ENCODE data around the gene MLLT1. TPM values are rescaled to one million over a fixed set of nuclear protein-coding genes. Genes with fewer than 3 reads are reported as not detected.

The MLLT1 gene
- total and polyA plus RNA-seq, 5 donors from 2014 or later, result 0.45 to 35.6 (median 0.68) TPM

GRCh38 chr19:6313398-6313969, 33.7 kb upstream of the MLLT1 start:
- Histone ChIP-seq H3K4me1 (ENCODE audit: control insufficient read depth, insufficient read depth, low read length, poor library complexity, severe bottlenecking) (no peaks in the 10 kb centered on the region), H3K4me3 (ENCODE audit: low read depth, low read length) (no peak overlapping the region), H3K36me3 (ENCODE audit: control insufficient read depth, insufficient read depth, low read length) (no peaks in the 10 kb centered on the region), H3K9me3 (ENCODE audit: control insufficient read depth in 2 of 2, low read length in 2 of 2) (no peaks in the 10 kb centered on the region), H3K27me3 (ENCODE audit: control insufficient read depth, insufficient read depth, low read length) (no peaks in the 10 kb centered on the region), H3K27ac (ENCODE audit: insufficient read depth, low read length, poor library complexity, severe bottlenecking) (no peak overlapping the region)
- peaks cover 0 to 7% (median 3%) of the 10 kb centered on the region in 7 donors for H3K9me3 Mint-ChIP-seq
- H3K4me1 Mint-ChIP-seq, result peaks cover 0 to 3% (median 0%) of the 10 kb centered on the region in 4 donors
- H3K4me3 Mint-ChIP-seq, result no peak overlapping the region
- no peak for DNase-seq
- H3K27ac Mint-ChIP-seq, result no peak overlapping the region
- H3K27me3 Mint-ChIP-seq, result peaks cover 5% of the 10 kb centered on the region
- ATAC-seq (ENCODE audit: low read depth in 2 of 2), result no peak
- H3K36me3 Mint-ChIP-seq, result peaks cover 7% of the 10 kb centered on the region

- H3K27me3 Mint-ChIP-seq, result peaks cover 5% of the 10 kb centered on the region
- H3K27ac Mint-ChIP-seq, result peak overlapping the region in 1 of 3 donors; percentile 32
- no peaks in the 10 kb centered on the region for H3K27me3 ChIP-seq (ENCODE audit: control insufficient read depth, insufficient read depth, low read length)
Measured at GRCh38 chr19:6312018-6312417, 32.2 kb upstream of the MLLT1 start.

GRCh38 chr19:6298413-6298812, 18.6 kb upstream of the MLLT1 start:
- Mint-ChIP-seq H3K4me1 (peaks cover 0 to 4% (median 1%) of the 10 kb centered on the region in 4 donors), H3K27ac (no peak overlapping the region), H3K9me3 (peaks cover 0 to 9% (median 4%) of the 10 kb centered on the region in 7 donors), H3K36me3 (no peaks in the 10 kb centered on the region), H3K27me3 (peaks cover 6% of the 10 kb centered on the region), H3K4me3 (no peak overlapping the region)
- ATAC-seq (ENCODE audit: low read depth in 2 of 2), result no peak
- Histone ChIP-seq H3K27ac (ENCODE audit: insufficient read depth, low read length, poor library complexity, severe bottlenecking) (no peak overlapping the region), H3K36me3 (ENCODE audit: control insufficient read depth, insufficient read depth, low read length) (no peaks in the 10 kb centered on the region), H3K4me3 (ENCODE audit: low read depth, low read length) (no peak overlapping the region), H3K4me1 (ENCODE audit: control insufficient read depth, insufficient read depth, low read length, poor library complexity, severe bottlenecking) (no peaks in the 10 kb centered on the region), H3K27me3 (ENCODE audit: control insufficient read depth, insufficient read depth, low read length) (no peaks in the 10 kb centered on the region), H3K9me3 (ENCODE audit: control insufficient read depth in 2 of 2, low read length in 2 of 2) (peaks cover 3 to 6% of the 10 kb centered on the region in 2 experiments)
- DNase-seq, result no peak

More at GRCh38 chr19:6312018-6312417, 32.2 kb upstream of the MLLT1 start:
- H3K4me1 ChIP-seq (ENCODE audit: control insufficient read depth, insufficient read depth, low read length, poor library complexity, severe bottlenecking), result no peaks in the 10 kb centered on the region
- H3K27ac ChIP-seq (ENCODE audit: insufficient read depth, low read length, poor library complexity, severe bottlenecking), result no peak overlapping the region
- ATAC-seq (ENCODE audit: low read depth in 2 of 2) (no peak), DNase-seq (no peak)
- peaks cover 3% of the 10 kb centered on the region for H3K36me3 Mint-ChIP-seq
- no peak overlapping the region for H3K4me3 Mint-ChIP-seq
- peaks cover 0 to 3% (median 0%) of the 10 kb centered on the region in 4 donors for H3K4me1 Mint-ChIP-seq
- no peak overlapping the region for H3K4me3 ChIP-seq (ENCODE audit: low read depth, low read length)
- H3K36me3 ChIP-seq (ENCODE audit: control insufficient read depth, insufficient read depth, low read length), result no peaks in the 10 kb centered on the region
- peaks cover 0 to 7% (median 3%) of the 10 kb centered on the region in 7 donors for H3K9me3 Mint-ChIP-seq
- no peaks in the 10 kb centered on the region for H3K9me3 ChIP-seq (ENCODE audit: control insufficient read depth in 2 of 2, low read length in 2 of 2)

GRCh38 chr19:6297202-6297601, 17.4 kb upstream of the MLLT1 start:
- ATAC-seq (ENCODE audit: low read depth in 2 of 2), result no peak
- DNase-seq, result no peak
- Histone ChIP-seq H3K4me3 (ENCODE audit: low read depth, low read length) (no peak overlapping the region), H3K9me3 (ENCODE audit: control insufficient read depth in 2 of 2, low read length in 2 of 2) (peaks cover 11 to 18% of the 10 kb centered on the region in 2 experiments), H3K27ac (ENCODE audit: insufficient read depth, low read length, poor library complexity, severe bottlenecking) (no peak overlapping the region), H3K4me1 (ENCODE audit: control insufficient read depth, insufficient read depth, low read length, poor library complexity, severe bottlenecking) (no peaks in the 10 kb centered on the region), H3K36me3 (ENCODE audit: control insufficient read depth, insufficient read depth, low read length) (no peaks in the 10 kb centered on the region), H3K27me3 (ENCODE audit: control insufficient read depth, insufficient read depth, low read length) (no peaks in the 10 kb centered on the region)
- no peaks in the 10 kb centered on the region for H3K36me3 Mint-ChIP-seq
- H3K4me3 Mint-ChIP-seq, result no peak overlapping the region
- H3K4me1 Mint-ChIP-seq, result peaks cover 0 to 4% (median 1%) of the 10 kb centered on the region in 4 donors
- no peak overlapping the region for H3K27ac Mint-ChIP-seq
- peaks cover 0 to 14% (median 4%) of the 10 kb centered on the region in 7 donors for H3K9me3 Mint-ChIP-seq
- peaks cover 6% of the 10 kb centered on the region for H3K27me3 Mint-ChIP-seq

- Histone ChIP-seq H3K4me1 (ENCODE audit: control insufficient read depth, insufficient read depth, low read length, poor library complexity, severe bottlenecking) (no peaks in the 10 kb centered on the region), H3K27ac (ENCODE audit: insufficient read depth, low read length, poor library complexity, severe bottlenecking) (no peak overlapping the region), H3K36me3 (ENCODE audit: control insufficient read depth, insufficient read depth, low read length) (no peaks in the 10 kb centered on the region), H3K4me3 (ENCODE audit: low read depth, low read length) (no peak overlapping the region), H3K9me3 (ENCODE audit: control insufficient read depth in 2 of 2, low read length in 2 of 2) (peaks cover 32 to 55% of the 10 kb centered on the region in 2 experiments), H3K27me3 (ENCODE audit: control insufficient read depth, insufficient read depth, low read length) (no peaks in the 10 kb centered on the region)
- no peak for ATAC-seq (ENCODE audit: low read depth in 2 of 2)
- Mint-ChIP-seq H3K27me3 (no peaks in the 10 kb centered on the region), H3K36me3 (no peaks in the 10 kb centered on the region), H3K9me3 (peaks cover 0 to 59% (median 15%) of the 10 kb centered on the region in 7 donors), H3K27ac (no peak overlapping the region), H3K4me1 (peaks cover 0 to 4% (median 0%) of the 10 kb centered on the region in 4 donors), H3K4me3 (no peak overlapping the region)
- no peak for DNase-seq
Measured at GRCh38 chr19:6292006-6292405, 12.2 kb upstream of the MLLT1 start.

GRCh38 chr19:6288737-6289136, 9.0 kb upstream of the MLLT1 start:
- peaks cover 0 to 4% (median 0%) of the 10 kb centered on the region in 4 donors for H3K4me1 Mint-ChIP-seq
- H3K4me3 ChIP-seq (ENCODE audit: low read depth, low read length), result no peak overlapping the region
- H3K9me3 Mint-ChIP-seq, result peaks cover 0 to 58% (median 11%) of the 10 kb centered on the region in 7 donors
- no peaks in the 10 kb centered on the region for H3K27me3 Mint-ChIP-seq
- ATAC-seq (ENCODE audit: low read depth in 2 of 2), result no peak
- no peak overlapping the region for H3K27ac Mint-ChIP-seq
- H3K27ac ChIP-seq (ENCODE audit: insufficient read depth, low read length, poor library complexity, severe bottlenecking), result no peak overlapping the region
- no peaks in the 10 kb centered on the region for H3K36me3 Mint-ChIP-seq
- H3K36me3 ChIP-seq (ENCODE audit: control insufficient read depth, insufficient read depth, low read length), result no peaks in the 10 kb centered on the region
- H3K4me1 ChIP-seq (ENCODE audit: control insufficient read depth, insufficient read depth, low read length, poor library complexity, severe bottlenecking), result no peaks in the 10 kb centered on the region
- H3K27me3 ChIP-seq (ENCODE audit: control insufficient read depth, insufficient read depth, low read length), result no peaks in the 10 kb centered on the region
- H3K4me3 Mint-ChIP-seq, result no peak overlapping the region
- DNase-seq, result no peak
- H3K9me3 ChIP-seq (ENCODE audit: control insufficient read depth in 2 of 2, low read length in 2 of 2), result peaks cover 36 to 61% of the 10 kb centered on the region in 2 experiments

- Mint-ChIP-seq H3K4me1 (peaks cover 0 to 4% (median 0%) of the 10 kb centered on the region in 4 donors), H3K9me3 (peaks cover 0 to 53% (median 11%) of the 10 kb centered on the region in 7 donors), H3K36me3 (no peaks in the 10 kb centered on the region), H3K4me3 (no peak overlapping the region), H3K27ac (no peak overlapping the region), H3K27me3 (no peaks in the 10 kb centered on the region)
- Histone ChIP-seq H3K27ac (ENCODE audit: insufficient read depth, low read length, poor library complexity, severe bottlenecking) (no peak overlapping the region), H3K27me3 (ENCODE audit: control insufficient read depth, insufficient read depth, low read length) (no peaks in the 10 kb centered on the region), H3K4me1 (ENCODE audit: control insufficient read depth, insufficient read depth, low read length, poor library complexity, severe bottlenecking) (no peaks in the 10 kb centered on the region), H3K9me3 (ENCODE audit: control insufficient read depth in 2 of 2, low read length in 2 of 2) (peaks cover 28 to 51% of the 10 kb centered on the region in 2 experiments), H3K4me3 (ENCODE audit: low read depth, low read length) (no peak overlapping the region), H3K36me3 (ENCODE audit: control insufficient read depth, insufficient read depth, low read length) (no peaks in the 10 kb centered on the region)
- DNase-seq, result no peak
- ATAC-seq (ENCODE audit: low read depth in 2 of 2), result no peak
Measured at GRCh38 chr19:6287269-6287885, 7.6 kb upstream of the MLLT1 start.
